HepG2 (cell line): Measurements from ENCODE around the gene GDPD5. TPM values are rescaled to one million over a fixed set of nuclear protein-coding genes. Genes with fewer than 3 reads are reported as not detected.
A peak's percentile ranks its signal among the peaks of the same experiment; 100 is the strongest.

Experiments
- ATAC-seq: fragments of 200-7000 bp; cut with Tn5 transposase; 3 replicates; pipeline ENCODE4 v1.9.1; 2020; ENCODE audit warnings: mild to moderate bottlenecking, moderate library complexity
- BruUV-seq: library from RNA; stranded (reverse); fragments of 400-500 nt; replicated peaks from 2 replicates; lab custom pipeline; 2021; lab: Mats Ljungman, UMichigan
- CTCF ChIA-PET: fragments of 300-600 bp; formaldehyde crosslinking; extraction: SDS; loops from one replicate; lab custom pipeline; 2021; ENCODE audit warnings: low total read pairs, inconsistent platforms, low intra/inter-chr PET ratio; lab: Yijun Ruan, JAX
- POLR2A ChIA-PET: fragments of 350-600 bp; sonication (Branson Sonifier 250); formaldehyde crosslinking; loops from one replicate; lab custom pipeline; 2020; ENCODE audit warnings: antibody characterized with exemption, inconsistent platforms; lab: Yijun Ruan, JAX
- DNase-seq: peaks from one replicate; pipeline ENCODE4 v3.0.0-alpha.2; 2015; ENCODE audit warnings: low spot score
- FAIRE-seq: peaks from 3 replicates; lab custom pipeline; 2011; peaks lifted over from hg19 to GRCh38; lab: Jason Lieb, UNC
- H2AFZ ChIP-seq: one replicate; pipeline ENCODE4 v1.6.1; 2011; ENCODE audit warnings: low read length, inconsistent platforms
- H3K27ac ChIP-seq: fragments of 300-600 bp; 3 replicates; pipeline ENCODE4 v1.8.0; 2011; ENCODE audit warnings: mixed run types, mild to moderate bottlenecking, mixed read lengths, low read length, inconsistent platforms; ENCODE audit not compliant: insufficient read depth; ENCODE audit errors: extremely low read length
- H3K27me3 ChIP-seq, 2 experiments: fragments of 200-600 bp in 1 of 2; 2 replicates in 1 of 2; 3 replicates in 1 of 2; pipeline versions ENCODE4 v1.6.0 to v1.8.0; 2011; ENCODE audit warnings: low read length in 2 of 2, mild to moderate bottlenecking in 2 of 2, moderate library complexity in 2 of 2, inconsistent platforms in 1 of 2; ENCODE audit not compliant: insufficient read depth in 2 of 2, control insufficient read depth in 1 of 2
- H3K36me3 ChIP-seq, 2 experiments: fragments of 200-600 bp in 1 of 2; replicated peaks in 1 of 2; 2 replicates in 1 of 2; 3 replicates in 1 of 2; pipeline versions ENCODE4 v1.5.1 to v1.8.0; 2011; ENCODE audit warnings: low read length in 2 of 2, inconsistent platforms in 1 of 2; ENCODE audit not compliant: insufficient read depth in 2 of 2, control insufficient read depth in 1 of 2
- H3K4me1 ChIP-seq: 2 replicates; pipeline ENCODE4 v1.5.1; 2012; ENCODE audit warnings: low read length, inconsistent platforms; ENCODE audit not compliant: insufficient read depth
- H3K4me2 ChIP-seq: 2 replicates; pipeline ENCODE4 v1.6.0; 2011; ENCODE audit warnings: low read depth, low read length, inconsistent platforms
- H3K4me3 ChIP-seq, 3 experiments: fragments of 200-600 bp in 1 of 3; sonication (generic), shearing (Covaris generic) in 1 of 3; replicated peaks in 1 of 3; 2 replicates each; pipeline ENCODE4 v1.5.1; 2011 to 2016; ENCODE audit warnings: low read length in 3 of 3, inconsistent platforms in 2 of 3, low read depth in 2 of 3, mild to moderate bottlenecking in 2 of 3, control low read depth in 1 of 3, mixed read lengths in 1 of 3; ENCODE audit not compliant: insufficient read depth in 1 of 3
- H3K79me2 ChIP-seq: one replicate; pipeline ENCODE4 v1.6.1; 2011; ENCODE audit warnings: low read length, inconsistent platforms; ENCODE audit not compliant: insufficient read depth
- H3K9ac ChIP-seq: 2 replicates; pipeline ENCODE4 v1.6.0; 2011; ENCODE audit warnings: mild to moderate bottlenecking, low read depth, low read length, inconsistent platforms; ENCODE audit not compliant: insufficient read depth
- H3K9me3 ChIP-seq: 2 replicates; pipeline ENCODE4 v1.5.1; 2012; ENCODE audit warnings: mild to moderate bottlenecking, low read length
- H4K20me1 ChIP-seq: 2 replicates; pipeline ENCODE4 v1.6.0; 2011; ENCODE audit warnings: inconsistent platforms, mild to moderate bottlenecking, low read length, moderate library complexity; ENCODE audit not compliant: insufficient read depth
- HNRNPL ChIP-seq: fragments of 200-400 bp; formaldehyde crosslinking; IDR thresholded peaks from 2 replicates; pipeline ENCODE4 v1.6.1; 2017; ENCODE audit warnings: mild to moderate bottlenecking, low read depth, low read length
- MTA3 ChIP-seq: sonication (generic); formaldehyde crosslinking; IDR thresholded peaks from 2 replicates; pipeline ENCODE4 v1.4.0; 2020; ENCODE audit warnings: missing genetic modification reagents
- ZFX ChIP-seq: sonication (generic); formaldehyde crosslinking; IDR thresholded peaks from 2 replicates; pipeline ENCODE4 v1.4.0; 2020; ENCODE audit warnings: mild to moderate bottlenecking, low read depth, missing genetic modification reagents, moderate library complexity
- WGBS: methylation state at CpG from one replicate; pipeline ENCODE4 v1.1.6; 2017; ENCODE audit warnings: low lambda C conversion rate; 5-methylcytosine and 5-hydroxymethylcytosine counted together
- in situ Hi-C: cut with HindIII; loops from 2 replicates; pipeline ENCODE4 v1.10.0; 2017; ENCODE audit warnings: low pct_unique_long_range_greater_than_20kb; ENCODE audit not compliant: extremely low pct_ligation_motif_present
- intact Hi-C: fragments of 100-400 bp; cut with micrococcal nuclease; formaldehyde crosslinking; loops from one replicate; pipeline ENCODE4 v1.10.0; 2022; ENCODE audit not compliant: unreplicated experiment
- polyA plus RNA-seq, 8 experiments: library from polyadenylated mRNA; depleted of rRNA in 3 of 8; stranded (reverse) in 7 of 8; unstranded in 1 of 8; fragments of >200 nt; fragmentation: Illumina TruSeq in 4 of 8; extraction: Trizol in 4 of 8; gene quantifications; 2 replicates each; pipeline versions ENCODE4 v1.2.1 to v1.2.3, GENCODE V29; 2011 to 2016; ENCODE audit warnings: low read depth in 4 of 8, missing spikeins in 1 of 8, mixed read lengths in 1 of 8; ENCODE audit not compliant: insufficient read depth in 1 of 8
- total RNA-seq, 5 experiments: library from RNA; depleted of rRNA; stranded (reverse); fragments of >200 nt; fragmentation: Illumina TruSeq; extraction: Trizol; gene quantifications; 2 replicates each; pipeline ENCODE4 v1.2.3, GENCODE V29; 2016; ENCODE audit warnings: low read depth in 1 of 5
- TF ChIP-seq, protein P1 (sequence below): sonication (generic); formaldehyde crosslinking; IDR thresholded peaks from 2 replicates; pipeline ENCODE4 v1.5.1; 2020; ENCODE audit warnings: mild to moderate bottlenecking, missing genetic modification reagents, moderate library complexity

The GDPD5 gene
- total and polyA plus RNA-seq, 2 of the 13 experiments (the other 11 are each of a cell fraction or from before 2014, with no cell fraction given), result 55.0 to 67.5 TPM

DNA sequence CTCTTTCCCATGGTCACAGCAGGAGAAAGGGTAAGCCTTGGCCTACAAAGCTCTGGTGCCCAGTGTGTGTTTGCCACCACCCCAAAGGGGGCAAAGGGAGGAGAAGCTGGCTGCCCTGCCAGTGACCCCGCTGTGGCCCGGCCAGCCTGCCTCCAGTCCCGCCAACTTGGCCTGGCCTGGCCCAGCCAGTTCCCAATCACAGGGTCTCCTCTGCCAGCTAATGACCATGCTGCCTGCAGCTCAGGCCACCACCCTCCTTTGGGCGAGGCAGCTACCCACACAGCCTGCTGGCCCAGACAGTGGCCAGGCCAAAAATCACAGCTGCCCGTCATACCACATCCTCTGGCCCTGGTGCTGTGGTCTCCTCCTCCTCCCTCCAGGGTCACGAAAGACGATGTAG is 5.1 kb downstream of the GDPD5 start:
- no peak overlapping the region for H2AFZ ChIP-seq
- CTCF ChIA-PET, result no interaction called here
- H3K27ac ChIP-seq, result peak overlapping the region; percentile 26

More for the DNA sequence above, 5.1 kb downstream of the GDPD5 start:
- WGBS, result 98% methylated on average over 7 of the region's 7 CpGs
- in situ Hi-C loops, result no loop called here
- Histone ChIP-seq H4K20me1 (no peaks in the 10 kb centered on the region), H3K36me3 (peaks cover 1 to 3% of the 10 kb centered on the region in 2 experiments; a peak in 3 of 5 replicates), H3K4me2 (no peak overlapping the region)
- no TSS peak for BruUV-seq
- TF ChIP-seq ZFX (CRISPR knock-in tag) (peak; percentile 33; the same call in 1 of the 2 replicates), MTA3 (CRISPR knock-in tag) (no peak), HNRNPL (0 out of 2 replicates have a peak, but pooled peaks have one; percentile 24)
- TF ChIP-seq, protein P1, sequence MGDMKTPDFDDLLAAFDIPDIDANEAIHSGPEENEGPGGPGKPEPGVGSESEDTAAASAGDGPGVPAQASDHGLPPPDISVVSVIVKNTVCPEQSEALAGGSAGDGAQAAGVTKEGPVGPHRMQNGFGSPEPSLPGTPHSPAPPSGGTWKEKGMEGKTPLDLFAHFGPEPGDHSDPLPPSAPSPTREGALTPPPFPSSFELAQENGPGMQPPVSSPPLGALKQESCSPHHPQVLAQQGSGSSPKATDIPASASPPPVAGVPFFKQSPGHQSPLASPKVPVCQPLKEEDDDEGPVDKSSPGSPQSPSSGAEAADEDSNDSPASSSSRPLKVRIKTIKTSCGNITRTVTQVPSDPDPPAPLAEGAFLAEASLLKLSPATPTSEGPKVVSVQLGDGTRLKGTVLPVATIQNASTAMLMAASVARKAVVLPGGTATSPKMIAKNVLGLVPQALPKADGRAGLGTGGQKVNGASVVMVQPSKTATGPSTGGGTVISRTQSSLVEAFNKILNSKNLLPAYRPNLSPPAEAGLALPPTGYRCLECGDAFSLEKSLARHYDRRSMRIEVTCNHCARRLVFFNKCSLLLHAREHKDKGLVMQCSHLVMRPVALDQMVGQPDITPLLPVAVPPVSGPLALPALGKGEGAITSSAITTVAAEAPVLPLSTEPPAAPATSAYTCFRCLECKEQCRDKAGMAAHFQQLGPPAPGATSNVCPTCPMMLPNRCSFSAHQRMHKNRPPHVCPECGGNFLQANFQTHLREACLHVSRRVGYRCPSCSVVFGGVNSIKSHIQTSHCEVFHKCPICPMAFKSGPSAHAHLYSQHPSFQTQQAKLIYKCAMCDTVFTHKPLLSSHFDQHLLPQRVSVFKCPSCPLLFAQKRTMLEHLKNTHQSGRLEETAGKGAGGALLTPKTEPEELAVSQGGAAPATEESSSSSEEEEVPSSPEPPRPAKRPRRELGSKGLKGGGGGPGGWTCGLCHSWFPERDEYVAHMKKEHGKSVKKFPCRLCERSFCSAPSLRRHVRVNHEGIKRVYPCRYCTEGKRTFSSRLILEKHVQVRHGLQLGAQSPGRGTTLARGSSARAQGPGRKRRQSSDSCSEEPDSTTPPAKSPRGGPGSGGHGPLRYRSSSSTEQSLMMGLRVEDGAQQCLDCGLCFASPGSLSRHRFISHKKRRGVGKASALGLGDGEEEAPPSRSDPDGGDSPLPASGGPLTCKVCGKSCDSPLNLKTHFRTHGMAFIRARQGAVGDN (CRISPR knock-in tag), result peak; percentile 56
- TF ChIP-seq, all 625 proteins: peak for 3
- FAIRE-seq (no peak), DNase-seq (no peak), ATAC-seq (no peak)
- POLR2A ChIA-PET, result interaction anchor here (1.3 to 3.4 kb wide), 2 partner anchors 10 to 42 kb away, joined by 3 to 17 read pairs; no protein-coding TSS in a partner anchor
- Histone ChIP-seq H3K9ac (no peak overlapping the region), H3K4me3 (no peak overlapping the region), H3K79me2 (peaks cover 82% of the 10 kb centered on the region), H3K27me3 (no peaks in the 10 kb centered on the region), H3K9me3 (no peaks in the 10 kb centered on the region), H3K4me1 (peaks cover 88% of the 10 kb centered on the region)
- intact Hi-C loops, result no loop called here
